Heart right ventricle (tissue), 16 donors: ENCODE results near the gene TTC3. TPM values are rescaled to one million over a fixed set of nuclear protein-coding genes. Genes with fewer than 3 reads are reported as not detected.
A peak's percentile ranks its signal among the peaks of the same experiment; 100 is the strongest.

Source experiments
- ATAC-seq, 8 donors: fragments of 200-7000 bp; cut with Tn5 transposase; one replicate each; pipeline ENCODE4 v1.9.1; 2020; ENCODE audit warnings: mild to moderate bottlenecking in 8 of 8, moderate library complexity in 8 of 8, moderate number of reproducible peaks in 1 of 8
- DNase-seq, 2 donors: peaks; one replicate each; pipeline ENCODE4 v3.0.0-alpha.2; 2020
- H3K27ac ChIP-seq, 10 donors: fragments of 200-600 bp; sonication (generic) in 2 of 10; one replicate each; pipeline versions ENCODE4 v1.5.0 to v1.8.0; 2020 to 2022; ENCODE audit warnings: mild to moderate bottlenecking in 3 of 10
- H3K27me3 ChIP-seq, 7 donors: fragments of 200-600 bp; one replicate each; pipeline ENCODE4 v1.8.0; 2021 to 2022; ENCODE audit warnings: mild to moderate bottlenecking in 2 of 7
- H3K36me3 ChIP-seq, 9 donors: fragments of 200-600 bp; sonication (generic) in 1 of 9; one replicate each; pipeline versions ENCODE4 v1.5.0 to v1.8.0; 2020 to 2022; ENCODE audit warnings: mild to moderate bottlenecking in 2 of 9
- H3K4me1 ChIP-seq, 9 donors: fragments of 200-600 bp; sonication (generic) in 1 of 9; one replicate each; pipeline versions ENCODE4 v1.5.0 to v1.8.0; 2020 to 2022; ENCODE audit warnings: mild to moderate bottlenecking in 4 of 9
- H3K4me3 ChIP-seq, 10 donors: fragments of 200-600 bp; sonication (generic) in 2 of 10; one replicate each; pipeline versions ENCODE4 v1.5.0 to v1.8.0; 2020 to 2022; ENCODE audit warnings: mild to moderate bottlenecking in 7 of 10, moderate library complexity in 2 of 10
- H3K9me3 ChIP-seq, 11 donors: fragments of 200-600 bp in 10 of 11; sonication (generic) in 2 of 11; one replicate each; pipeline versions ENCODE4 v1.5.0 to v1.8.0; 2013 to 2022; ENCODE audit warnings: mild to moderate bottlenecking in 2 of 11, control low read depth in 1 of 11, moderate library complexity in 1 of 11
- WGBS, 2 donors: extraction: QIAGEN DNeasy Blood & Tissue Kit; methylation state at CpG; one replicate each; pipeline ENCODE4 v1.1.7; 2013; ENCODE audit warnings: inconsistent platforms in 1 of 2; 5-methylcytosine and 5-hydroxymethylcytosine counted together
- intact Hi-C, 10 donors: fragments of 100-400 bp; cut with DNase I; formaldehyde crosslinking; loops; one replicate each; pipeline versions ENCODE4 v1.11.1 to v1.14.2; 2022
- polyA plus RNA-seq, 2 donors: library from polyadenylated mRNA; stranded (reverse); fragments of 200-250 nt; gene quantifications; one replicate each; pipeline ENCODE4 v1.2.3, GENCODE V29; 2013
- total RNA-seq, 10 donors: library from RNA; stranded (reverse); fragmentation: NEBNext Ultra II Directional in 3 of 10; extraction: Animal tissue kit (Norgen Biotek cat#: 25700) in 3 of 10; gene quantifications; one replicate each; pipeline versions ENCODE4 v1.2.1 to v1.2.4, GENCODE V29; 2021 to 2023
- TF ChIP-seq, protein P1 (sequence below), 9 donors: fragments of 200-600 bp; sonication (generic) in 2 of 9; IDR thresholded peaks; one replicate each; pipeline versions ENCODE4 v1.5.0 to v1.8.0; 2021 to 2022; ENCODE audit warnings: antibody characterized with exemption in 9 of 9, mild to moderate bottlenecking in 5 of 9, moderate library complexity in 1 of 9
- donor health status: Arrhythmogenic right ventricular cardiomyopathy.
- donor health status: ischemic (EF 13 %, LVEDD 7.1; RV severe dilation, severe dysfunction).
- donor health status: healthy with polysubstance abuse.
- donor health status: DM: no; HTN: yes; CAD: no.
- donor health status: DM: no; HTN: no; CAD: no.
- donor health status: ischemic (EF 25% LVEDD 6.9; RV normal size, moderate dysfunction).
- donor health status: ischemic (EF 25% LVEDD 5.7; RV mildly dilated, moderate dysfunction).
- donor health status: healthy.
- donor health status: DM: yes; HTN: yes; CAD: no.
- donor health status: Ischemic cardiomyopathy.
- donor health status: ischemic (EF 35%, LVEDD 5.7; RV mildly dilated, moderate dysfunction).
- donor health status: nonischemic (EF 11% LVEDD 7.7; RV severe dilation, severe dysfunction).
- donor health status: DM: yes; HTN: yes; CAD: no.
- donor health status: PGD.
- donor health status: ischemic (EF 29% LVEDD 5.4; RV normal size, mild dysfunction).
- donor health status: nonischemic (EF 23%, LVEDD 6.1; RV moderate dilation, normal function).

Gene TTC3
- total and polyA plus RNA-seq, 12 donors: 14.0 to 62.1 (median 50.1) TPM

DNA sequence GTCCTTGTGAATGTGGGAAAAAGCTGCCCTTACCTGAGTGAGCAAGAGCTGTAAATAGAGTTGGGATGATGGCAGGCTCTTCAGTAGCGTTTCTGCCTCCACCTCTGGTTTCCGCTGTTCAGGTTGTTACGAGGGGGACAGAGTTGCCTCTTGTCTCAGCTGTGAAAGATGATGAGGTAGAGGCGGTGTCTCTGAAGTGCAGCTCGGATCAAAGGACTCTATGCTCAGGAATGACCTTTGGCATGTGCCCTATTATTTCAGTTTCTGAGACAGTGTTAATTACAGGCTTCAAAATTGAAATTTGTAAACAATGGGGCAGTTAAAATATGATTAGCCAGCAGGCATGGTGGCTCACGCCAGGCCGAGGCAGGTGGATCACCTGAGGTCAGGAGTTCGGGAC lies 123.8 kb downstream of the TTC3 start:
- ATAC-seq (no peak), DNase-seq (no peak)
- Histone ChIP-seq H3K4me1 (no peaks in the 10 kb centered on the region), H3K9me3 (no peaks in the 10 kb centered on the region), H3K27ac (no peak overlapping the region), H3K36me3 (peaks cover 0 to 100% (median 40%) of the 10 kb centered on the region in 9 donors), H3K27me3 (no peaks in the 10 kb centered on the region), H3K4me3 (no peak overlapping the region)
- TF ChIP-seq, protein P1, sequence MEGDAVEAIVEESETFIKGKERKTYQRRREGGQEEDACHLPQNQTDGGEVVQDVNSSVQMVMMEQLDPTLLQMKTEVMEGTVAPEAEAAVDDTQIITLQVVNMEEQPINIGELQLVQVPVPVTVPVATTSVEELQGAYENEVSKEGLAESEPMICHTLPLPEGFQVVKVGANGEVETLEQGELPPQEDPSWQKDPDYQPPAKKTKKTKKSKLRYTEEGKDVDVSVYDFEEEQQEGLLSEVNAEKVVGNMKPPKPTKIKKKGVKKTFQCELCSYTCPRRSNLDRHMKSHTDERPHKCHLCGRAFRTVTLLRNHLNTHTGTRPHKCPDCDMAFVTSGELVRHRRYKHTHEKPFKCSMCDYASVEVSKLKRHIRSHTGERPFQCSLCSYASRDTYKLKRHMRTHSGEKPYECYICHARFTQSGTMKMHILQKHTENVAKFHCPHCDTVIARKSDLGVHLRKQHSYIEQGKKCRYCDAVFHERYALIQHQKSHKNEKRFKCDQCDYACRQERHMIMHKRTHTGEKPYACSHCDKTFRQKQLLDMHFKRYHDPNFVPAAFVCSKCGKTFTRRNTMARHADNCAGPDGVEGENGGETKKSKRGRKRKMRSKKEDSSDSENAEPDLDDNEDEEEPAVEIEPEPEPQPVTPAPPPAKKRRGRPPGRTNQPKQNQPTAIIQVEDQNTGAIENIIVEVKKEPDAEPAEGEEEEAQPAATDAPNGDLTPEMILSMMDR (IDR thresholded peaks at IDR 0.05): no peak
- WGBS, 2 donors: 94 to 95% methylated on average over 8 of the region's 8 CpGs
- intact Hi-C loops: no loop called here

DNA sequence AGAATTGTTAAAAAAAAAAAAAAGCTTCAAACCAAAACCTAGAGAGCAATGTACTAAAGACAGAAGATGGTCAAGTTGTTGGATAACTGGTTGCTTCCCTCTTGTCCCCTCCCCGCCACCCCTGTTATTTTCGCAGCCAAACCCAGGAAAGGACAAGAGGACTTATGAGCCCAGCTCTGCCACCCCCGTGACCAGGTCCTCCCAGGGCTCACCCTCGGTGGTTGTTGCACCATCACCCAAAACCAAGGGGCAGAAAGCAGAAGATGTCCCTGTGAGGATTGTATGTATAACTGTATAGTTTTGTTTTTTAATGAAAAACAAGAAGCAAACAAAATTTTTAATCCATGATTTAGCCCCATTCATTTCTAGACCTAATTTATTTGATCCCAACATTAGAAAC lies 124.7 kb downstream of the TTC3 start:
- TF ChIP-seq, protein P1 (IDR thresholded peaks at IDR 0.05): no peak

DNA sequence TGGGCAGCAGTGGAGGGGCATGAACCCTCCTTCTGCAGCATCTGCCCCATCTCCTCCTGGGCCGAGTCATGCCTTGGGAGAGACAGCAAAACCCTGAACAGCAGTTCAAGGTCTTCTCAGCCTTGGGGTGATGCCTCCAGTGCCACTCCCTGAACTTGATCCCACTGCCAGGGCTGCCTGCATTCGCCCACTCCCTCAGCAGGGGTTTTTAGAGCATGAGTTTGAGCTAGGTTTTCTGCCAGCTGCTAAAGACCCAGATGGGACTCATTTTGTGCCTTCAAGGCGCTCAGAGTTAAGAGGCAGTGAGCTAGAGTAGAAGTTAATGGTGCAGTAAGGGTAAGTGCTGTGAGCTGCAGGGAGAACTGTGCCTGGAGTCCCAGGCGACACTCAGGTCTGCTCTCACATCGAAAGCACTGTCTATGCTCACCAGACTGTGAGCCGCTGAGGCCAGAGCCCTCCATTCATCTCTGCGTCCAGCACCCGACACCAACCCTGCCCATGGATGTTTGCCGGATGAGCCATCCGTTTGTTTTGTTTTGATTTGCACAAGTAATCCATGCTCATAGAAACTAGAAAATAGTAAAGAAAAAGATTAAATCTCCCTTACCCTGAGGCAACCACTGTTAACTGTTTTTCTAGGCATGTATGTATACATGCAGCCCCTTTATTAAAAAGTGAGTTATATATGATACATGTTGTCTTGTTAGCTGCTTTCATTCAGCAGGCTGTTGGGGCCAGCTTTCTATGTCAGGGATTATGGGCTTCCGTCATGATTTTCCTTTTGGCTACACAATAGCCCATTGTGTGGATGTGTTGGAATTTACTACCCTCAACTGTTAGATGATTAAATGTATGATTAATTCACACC lies 126.2 kb downstream of the TTC3 start:
- no peak for DNase-seq
- Histone ChIP-seq H3K4me1 (no peaks in the 10 kb centered on the region), H3K9me3 (no peaks in the 10 kb centered on the region), H3K36me3 (peaks cover 0 to 99% (median 37%) of the 10 kb centered on the region in 9 donors), H3K27ac (no peak overlapping the region), H3K27me3 (no peaks in the 10 kb centered on the region), H3K4me3 (no peak overlapping the region)
- no peak for ATAC-seq
- TF ChIP-seq, protein P1 (IDR thresholded peaks at IDR 0.05): no peak
- intact Hi-C loops: no loop called here
- WGBS, 2 donors: 85 to 87% methylated on average over 11 of the region's 11 CpGs

More for the DNA sequence above, 124.7 kb downstream of the TTC3 start:
- no peak for ATAC-seq
- intact Hi-C loops: no loop called here
- no peaks in the 10 kb centered on the region for H3K27me3 ChIP-seq
- WGBS, 2 donors: 92 to 97% methylated on average over 4 of the region's 4 CpGs
- DNase-seq: no peak
- H3K9me3 ChIP-seq: no peaks in the 10 kb centered on the region
- no peak overlapping the region for H3K27ac ChIP-seq
- H3K4me3 ChIP-seq: no peak overlapping the region
- peaks cover 0 to 100% (median 43%) of the 10 kb centered on the region in 9 donors for H3K36me3 ChIP-seq
- H3K4me1 ChIP-seq: no peaks in the 10 kb centered on the region

DNA sequence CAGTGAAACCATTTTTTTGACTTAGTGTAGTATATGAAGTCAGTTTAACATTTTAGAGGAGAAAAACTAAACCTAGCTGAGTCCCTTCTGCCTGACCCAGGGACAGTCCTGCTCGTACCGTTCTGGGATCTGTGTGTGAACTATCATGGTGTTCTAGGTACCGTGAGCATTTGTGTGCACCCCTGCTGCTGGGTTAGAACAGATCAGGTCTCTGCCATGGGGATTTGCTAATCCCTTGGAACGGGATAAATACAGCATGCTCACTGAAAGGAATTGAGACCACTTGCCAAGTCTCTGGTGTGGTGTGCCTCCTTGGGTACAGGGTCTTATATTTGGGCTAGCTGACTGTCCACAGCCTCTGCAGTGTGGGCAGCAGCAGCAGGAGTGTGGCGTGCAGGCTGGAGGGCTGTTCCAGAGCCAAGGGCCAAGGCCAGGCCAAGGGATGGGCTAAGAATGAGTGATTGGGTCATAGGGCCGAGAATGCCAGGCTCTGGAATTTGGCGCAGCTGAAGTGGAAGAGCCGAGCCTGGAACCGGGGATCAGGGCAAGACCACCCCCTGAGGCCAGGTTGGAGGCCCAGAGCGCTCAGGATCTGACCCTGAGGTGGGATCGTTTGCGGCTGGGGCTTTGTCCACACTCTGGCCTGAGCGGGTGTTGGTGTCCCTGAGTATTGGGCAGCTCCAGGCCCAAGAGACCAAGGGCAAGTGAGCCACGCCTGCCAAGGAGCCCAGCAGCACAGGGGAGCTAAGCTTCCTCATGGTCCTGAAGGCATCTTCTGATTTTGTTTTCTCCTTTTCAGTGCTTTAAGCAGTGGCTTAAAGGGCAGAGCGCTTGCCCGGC lies 127.8 kb downstream of the TTC3 start:
- Histone ChIP-seq H3K4me3 (no peak overlapping the region), H3K27ac (peak overlapping the region in 1 of 10 donors; percentile 18), H3K36me3 (peaks cover 0 to 83% (median 37%) of the 10 kb centered on the region in 9 donors), H3K9me3 (no peaks in the 10 kb centered on the region), H3K4me1 (peaks cover 0 to 8% (median 0%) of the 10 kb centered on the region in 9 donors), H3K27me3 (no peaks in the 10 kb centered on the region)
- WGBS, 2 donors: 92 to 96% methylated on average over 16 of the region's 16 CpGs
- TF ChIP-seq, protein P1 (IDR thresholded peaks at IDR 0.05): no peak
- intact Hi-C loops: no loop called here
- ATAC-seq (peak in 1 of 8 donors; percentile 44), DNase-seq (no peak)
